NT2/D1 (cell line): Measurements from ENCODE around the gene ADCY3.

Experiments used
- SUZ12 ChIP-seq: IDR thresholded peaks from 2 replicates; pipeline ENCODE4 v1.6.1; 2011; ENCODE audit not compliant: insufficient read length, insufficient read depth; ENCODE audit errors: extremely low read depth
- YY1 ChIP-seq: IDR thresholded peaks from 2 replicates; pipeline ENCODE4 v1.6.1; 2011; ENCODE audit not compliant: insufficient read length, insufficient read depth
- ZNF274 ChIP-seq: IDR thresholded peaks from 2 replicates; pipeline ENCODE4 v1.6.1; 2011; ENCODE audit warnings: mild to moderate bottlenecking, low read depth, low read length

DNA sequence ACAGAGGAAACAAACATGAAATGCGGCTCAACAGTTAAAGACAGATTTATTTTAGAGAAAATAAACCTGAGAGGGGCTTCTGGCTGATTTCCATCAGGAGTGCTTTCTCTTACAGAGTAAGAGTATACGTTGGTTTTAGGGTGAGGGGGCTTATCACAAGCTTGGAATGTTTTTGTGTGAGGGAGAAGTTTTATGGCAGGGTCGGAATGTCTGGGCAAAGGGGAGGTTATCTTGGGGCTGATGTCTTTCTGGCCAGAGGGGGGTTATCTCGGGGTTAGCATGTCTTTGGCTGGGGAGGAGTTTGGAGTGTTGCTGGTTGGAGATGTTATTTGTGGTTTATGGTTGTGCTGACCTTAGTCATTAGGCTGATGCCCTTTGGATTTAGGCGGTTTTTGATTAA is 149.0 kb downstream of the ADCY3 start:
- TF ChIP-seq ZNF274: no peak
- TF ChIP-seq YY1: no peak
- no peak for TF ChIP-seq SUZ12
